Measurements from ENCODE around the gene ADAMTS13. TPM values are rescaled to one million over a fixed set of nuclear protein-coding genes. Genes with fewer than 3 reads are reported as not detected.

The ADAMTS13 gene
- polyA plus RNA-seq, 1 donor from 2014 or later, result 13.5 TPM

- Histone ChIP-seq H3F3A (ENCODE audit: insufficient read depth, low read length, poor library complexity, severe bottlenecking) (no peaks in the 10 kb centered on the region), H3K79me2 (replicated peaks; ENCODE audit: insufficient read depth, low read length) (peaks cover 29% of the 10 kb centered on the region), H3K36me3 (ENCODE audit: insufficient read depth, low read length) (peaks cover 5% of the 10 kb centered on the region), H3K9me3 (ENCODE audit: low read length) (no peaks in the 10 kb centered on the region), H3K9me2 (ENCODE audit: insufficient read depth, low read length) (no peaks in the 10 kb centered on the region), H3K9ac (ENCODE audit: low read length) (peak overlapping the region; percentile 97), H3K4me3 (ENCODE audit: low read length) (peak overlapping the region; percentile 85), H2AFZ (ENCODE audit: low read depth, low read length) (no peak overlapping the region), H3K4me2 (ENCODE audit: low read length) (peak overlapping the region; percentile 66), H4K20me1 (ENCODE audit: insufficient read depth) (no peaks in the 10 kb centered on the region), H3K27ac (ENCODE audit: low read length) (no peak overlapping the region), H3K27me3 (ENCODE audit: insufficient read depth, low read depth, low read length) (no peaks in the 10 kb centered on the region)
- TF ChIP-seq CTCF (IDR thresholded peaks at IDR 0.05; ENCODE audit: poor library complexity, severe bottlenecking) (no peak), EZH2 (IDR thresholded peaks at IDR 0.05; ENCODE audit: borderline replicate concordance, insufficient read depth, low read length, poor library complexity, severe bottlenecking) (no peak), SMC3 (conservative IDR thresholded peaks at IDR 0.05; ENCODE audit: poor library complexity) (no peak), POLR2AphosphoS5 (IDR thresholded peaks at IDR 0.05) (no peak), TAF1 (IDR thresholded peaks at IDR 0.05; ENCODE audit: low read depth) (no peak), RAD21 (conservative IDR thresholded peaks at IDR 0.05) (no peak), EP300 (conservative IDR thresholded peaks at IDR 0.05; ENCODE audit: poor library complexity, severe bottlenecking) (no peak), MXI1 (conservative IDR thresholded peaks at IDR 0.05; ENCODE audit: poor library complexity, severe bottlenecking) (no peak)
- TF ChIP-seq, protein P1, sequence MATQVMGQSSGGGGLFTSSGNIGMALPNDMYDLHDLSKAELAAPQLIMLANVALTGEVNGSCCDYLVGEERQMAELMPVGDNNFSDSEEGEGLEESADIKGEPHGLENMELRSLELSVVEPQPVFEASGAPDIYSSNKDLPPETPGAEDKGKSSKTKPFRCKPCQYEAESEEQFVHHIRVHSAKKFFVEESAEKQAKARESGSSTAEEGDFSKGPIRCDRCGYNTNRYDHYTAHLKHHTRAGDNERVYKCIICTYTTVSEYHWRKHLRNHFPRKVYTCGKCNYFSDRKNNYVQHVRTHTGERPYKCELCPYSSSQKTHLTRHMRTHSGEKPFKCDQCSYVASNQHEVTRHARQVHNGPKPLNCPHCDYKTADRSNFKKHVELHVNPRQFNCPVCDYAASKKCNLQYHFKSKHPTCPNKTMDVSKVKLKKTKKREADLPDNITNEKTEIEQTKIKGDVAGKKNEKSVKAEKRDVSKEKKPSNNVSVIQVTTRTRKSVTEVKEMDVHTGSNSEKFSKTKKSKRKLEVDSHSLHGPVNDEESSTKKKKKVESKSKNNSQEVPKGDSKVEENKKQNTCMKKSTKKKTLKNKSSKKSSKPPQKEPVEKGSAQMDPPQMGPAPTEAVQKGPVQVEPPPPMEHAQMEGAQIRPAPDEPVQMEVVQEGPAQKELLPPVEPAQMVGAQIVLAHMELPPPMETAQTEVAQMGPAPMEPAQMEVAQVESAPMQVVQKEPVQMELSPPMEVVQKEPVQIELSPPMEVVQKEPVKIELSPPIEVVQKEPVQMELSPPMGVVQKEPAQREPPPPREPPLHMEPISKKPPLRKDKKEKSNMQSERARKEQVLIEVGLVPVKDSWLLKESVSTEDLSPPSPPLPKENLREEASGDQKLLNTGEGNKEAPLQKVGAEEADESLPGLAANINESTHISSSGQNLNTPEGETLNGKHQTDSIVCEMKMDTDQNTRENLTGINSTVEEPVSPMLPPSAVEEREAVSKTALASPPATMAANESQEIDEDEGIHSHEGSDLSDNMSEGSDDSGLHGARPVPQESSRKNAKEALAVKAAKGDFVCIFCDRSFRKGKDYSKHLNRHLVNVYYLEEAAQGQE (IDR thresholded peaks at IDR 0.05; ENCODE audit: borderline replicate concordance), result no peak
Measured at GRCh38 chr9:133461975-133462374, 39.8 kb downstream of the ADAMTS13 start.

DNA sequence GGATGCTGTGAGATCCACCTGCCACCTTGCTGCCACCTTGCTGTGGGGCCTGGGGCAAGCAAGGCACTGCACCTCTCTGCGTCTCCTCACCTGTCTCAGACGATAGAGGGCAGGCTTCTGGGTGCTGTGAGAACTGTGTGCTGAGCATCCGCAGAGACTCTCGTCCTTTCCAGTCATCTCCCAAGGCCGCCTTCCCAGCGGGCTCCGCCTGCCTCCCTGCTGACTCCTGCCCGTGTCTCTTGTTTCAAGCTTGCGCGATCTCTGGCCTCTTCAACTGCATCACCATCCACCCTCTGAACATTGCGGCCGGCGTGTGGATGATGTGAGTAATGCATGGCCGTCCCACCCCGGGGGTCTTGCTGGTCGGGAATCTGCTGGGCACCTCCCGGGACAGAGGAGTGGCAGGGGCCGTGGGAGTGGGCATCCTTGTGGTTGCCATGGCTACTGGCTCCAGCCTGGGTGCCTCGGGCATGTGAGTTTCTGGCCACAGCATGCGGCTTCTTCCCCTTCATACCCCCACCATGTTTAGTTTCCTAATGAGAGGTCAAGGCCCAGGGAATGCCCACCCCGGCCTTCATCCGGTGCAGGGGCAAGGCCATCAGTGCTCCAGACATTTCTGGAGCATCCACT, 41.2 kb downstream of the ADAMTS13 start:
- no peaks in the 10 kb centered on the region for H3K9me2 ChIP-seq (ENCODE audit: insufficient read depth, low read length)

More for the DNA sequence above, 41.2 kb downstream of the ADAMTS13 start:
- peak; percentile 43 for TF ChIP-seq CTCF (IDR thresholded peaks at IDR 0.05; ENCODE audit: poor library complexity, severe bottlenecking)
- TF ChIP-seq, protein P1 (IDR thresholded peaks at IDR 0.05; ENCODE audit: borderline replicate concordance), result no peak
- no peak for TF ChIP-seq POLR2AphosphoS5 (IDR thresholded peaks at IDR 0.05)
- Histone ChIP-seq H3K79me2 (replicated peaks; ENCODE audit: insufficient read depth, low read length) (peaks cover 29% of the 10 kb centered on the region), H3K4me3 (ENCODE audit: low read length) (peak overlapping the region; percentile 85), H3K27me3 (ENCODE audit: insufficient read depth, low read depth, low read length) (no peaks in the 10 kb centered on the region), H3K27ac (ENCODE audit: low read length) (no peak overlapping the region), H3K9me3 (ENCODE audit: low read length) (no peaks in the 10 kb centered on the region), H3F3A (ENCODE audit: insufficient read depth, low read length, poor library complexity, severe bottlenecking) (no peaks in the 10 kb centered on the region), H3K4me2 (ENCODE audit: low read length) (no peak overlapping the region), H3K36me3 (ENCODE audit: insufficient read depth, low read length) (peaks cover 5% of the 10 kb centered on the region), H3K9ac (ENCODE audit: low read length) (no peak overlapping the region), H4K20me1 (ENCODE audit: insufficient read depth) (peaks cover 3% of the 10 kb centered on the region), H2AFZ (ENCODE audit: low read depth, low read length) (no peak overlapping the region)
